ENCODE results near the gene ZC3H7B.
A peak's percentile ranks its signal among the peaks of the same experiment; 100 is the strongest.
"Not testable (repeated sequence)": the region's sequence is repeated elsewhere in the genome, so short reads cannot be mapped to it uniquely, and the experiment has no call there.

The ZC3H7B gene, protein sequence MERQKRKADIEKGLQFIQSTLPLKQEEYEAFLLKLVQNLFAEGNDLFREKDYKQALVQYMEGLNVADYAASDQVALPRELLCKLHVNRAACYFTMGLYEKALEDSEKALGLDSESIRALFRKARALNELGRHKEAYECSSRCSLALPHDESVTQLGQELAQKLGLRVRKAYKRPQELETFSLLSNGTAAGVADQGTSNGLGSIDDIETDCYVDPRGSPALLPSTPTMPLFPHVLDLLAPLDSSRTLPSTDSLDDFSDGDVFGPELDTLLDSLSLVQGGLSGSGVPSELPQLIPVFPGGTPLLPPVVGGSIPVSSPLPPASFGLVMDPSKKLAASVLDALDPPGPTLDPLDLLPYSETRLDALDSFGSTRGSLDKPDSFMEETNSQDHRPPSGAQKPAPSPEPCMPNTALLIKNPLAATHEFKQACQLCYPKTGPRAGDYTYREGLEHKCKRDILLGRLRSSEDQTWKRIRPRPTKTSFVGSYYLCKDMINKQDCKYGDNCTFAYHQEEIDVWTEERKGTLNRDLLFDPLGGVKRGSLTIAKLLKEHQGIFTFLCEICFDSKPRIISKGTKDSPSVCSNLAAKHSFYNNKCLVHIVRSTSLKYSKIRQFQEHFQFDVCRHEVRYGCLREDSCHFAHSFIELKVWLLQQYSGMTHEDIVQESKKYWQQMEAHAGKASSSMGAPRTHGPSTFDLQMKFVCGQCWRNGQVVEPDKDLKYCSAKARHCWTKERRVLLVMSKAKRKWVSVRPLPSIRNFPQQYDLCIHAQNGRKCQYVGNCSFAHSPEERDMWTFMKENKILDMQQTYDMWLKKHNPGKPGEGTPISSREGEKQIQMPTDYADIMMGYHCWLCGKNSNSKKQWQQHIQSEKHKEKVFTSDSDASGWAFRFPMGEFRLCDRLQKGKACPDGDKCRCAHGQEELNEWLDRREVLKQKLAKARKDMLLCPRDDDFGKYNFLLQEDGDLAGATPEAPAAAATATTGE

GRCh38 chr22:41301085-41302020, at the start of gene ZC3H7B:
Gene ZC3H7B, plus strand, starts transcription at chr22:41301525. Its CDS starts 19,136 bp downstream, at chr22:41320661.
- DNase-seq (ENCODE audit: low read depth, low spot score) = no peak
- peak within 1 kb of the TSS; percentile 73 for H3K27ac ChIP-seq

DNA sequence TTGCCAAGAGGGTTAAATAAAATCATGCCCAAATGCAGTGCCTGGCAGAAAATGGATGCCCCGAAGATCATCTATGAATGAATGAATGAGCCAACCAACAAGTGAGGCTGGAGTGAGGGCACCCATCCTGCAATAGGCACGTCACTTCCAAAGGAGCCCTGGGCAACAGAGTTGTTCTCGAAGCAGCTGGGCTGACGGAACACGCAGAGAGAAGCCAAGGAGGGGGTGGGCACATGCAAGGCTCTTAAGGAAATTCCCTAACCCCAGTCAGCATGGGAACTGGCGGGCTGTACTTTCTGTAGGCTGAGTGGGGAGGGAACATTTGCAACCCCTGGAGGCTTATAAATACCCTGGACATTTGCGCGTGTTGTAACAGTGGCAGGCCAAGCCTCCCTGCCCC, 49.0 kb upstream of the ZC3H7B start:
- H3K27ac ChIP-seq = no peak overlapping the region
- no peak for DNase-seq (ENCODE audit: low read depth, low spot score)

DNA sequence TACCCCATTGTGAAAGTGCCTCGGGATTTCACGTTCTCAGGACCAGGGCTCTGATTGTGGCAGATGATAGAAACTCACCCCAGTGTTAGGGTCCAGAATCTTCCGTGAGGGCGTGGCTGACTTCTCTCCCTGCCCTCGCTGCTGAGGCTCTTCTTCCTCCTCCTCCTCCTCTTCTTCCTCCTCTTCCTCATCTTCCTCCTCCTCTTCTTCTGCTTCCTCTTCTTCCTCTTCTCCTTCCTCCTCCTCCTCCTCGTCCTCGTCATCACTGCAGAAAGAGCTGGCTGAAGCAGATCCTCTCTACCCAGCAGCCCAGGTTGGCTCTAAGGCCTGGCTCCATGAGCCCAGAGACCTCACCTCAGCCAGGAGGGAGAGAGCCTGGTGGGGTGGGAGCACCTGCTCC, 47.1 kb upstream of the ZC3H7B start:
- DNase-seq (ENCODE audit: low read depth, low spot score) = no peak
- no peak overlapping the region for H3K27ac ChIP-seq

- peak; percentile 74 for DNase-seq (ENCODE audit: low read depth, low spot score)
These were observed 44.8 kb upstream of the ZC3H7B start for GRCh38 chr22:41256254-41257253.

DNA sequence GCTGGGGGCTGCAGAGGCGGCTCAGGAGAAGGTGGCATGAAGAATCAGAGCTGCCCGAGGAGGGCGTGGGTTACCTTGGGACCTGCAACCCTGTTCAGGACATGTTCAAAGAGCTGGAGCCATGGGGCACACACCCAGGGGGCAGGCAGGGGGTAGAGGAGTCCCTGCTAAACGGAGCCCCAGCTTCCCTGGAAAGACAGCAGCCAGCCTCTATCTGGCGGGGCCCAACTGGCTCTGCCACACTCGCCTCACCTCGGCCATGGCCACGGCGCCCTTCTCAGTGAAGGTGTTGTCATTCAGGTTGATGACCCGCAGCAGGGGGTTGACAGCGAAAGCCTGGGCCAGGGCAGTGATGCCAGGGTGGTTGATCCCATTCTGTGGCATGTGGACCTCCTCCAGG, 43.6 kb upstream of the ZC3H7B start:
- no peak overlapping the region for H3K27ac ChIP-seq
- DNase-seq (ENCODE audit: low read depth, low spot score) = no peak

More at GRCh38 chr22:41256254-41257253, 44.8 kb upstream of the ZC3H7B start:
- H3K27ac ChIP-seq = peak overlapping the region; percentile 61

DNA sequence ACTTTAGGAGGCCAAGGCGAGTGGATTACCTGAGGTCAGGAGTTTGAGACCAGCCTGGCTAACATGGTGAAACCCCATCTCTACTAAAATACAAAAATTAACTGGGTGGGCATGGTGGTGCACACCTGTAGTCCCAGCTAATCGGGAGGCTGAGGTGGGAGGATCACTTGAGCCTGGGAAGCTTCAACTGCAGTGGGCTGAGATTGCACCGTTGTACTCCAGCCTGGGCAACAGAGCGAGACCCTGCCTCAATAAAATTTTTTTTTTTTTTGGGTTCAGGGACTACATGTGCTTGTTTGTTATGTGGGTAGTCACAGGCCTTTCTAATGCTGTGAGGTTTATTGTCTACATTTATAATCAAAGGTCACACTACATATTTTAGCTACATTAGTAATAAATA, 41.6 kb upstream of the ZC3H7B start:
- H3K27ac ChIP-seq; DNase-seq (ENCODE audit: low read depth, low spot score): not testable (repeated sequence)

DNA sequence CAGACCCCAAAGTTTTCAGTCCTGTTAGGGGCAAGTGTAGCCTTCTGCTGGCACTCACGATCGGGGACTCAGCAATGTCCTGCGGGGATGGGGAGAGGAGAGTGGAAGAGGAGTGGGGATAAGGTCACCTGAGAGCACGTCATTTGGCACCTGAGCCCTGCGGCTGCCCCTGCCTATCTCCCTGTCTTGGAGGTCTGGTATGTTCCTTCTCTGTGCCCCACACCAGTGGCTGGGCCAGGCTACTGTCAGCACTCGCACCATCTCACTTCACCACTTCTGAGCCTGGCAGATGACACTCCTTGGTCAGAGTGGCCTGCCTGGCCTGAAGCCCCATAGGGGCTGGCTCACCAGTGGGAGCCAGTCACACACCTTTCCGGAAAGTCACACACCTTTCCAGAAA, 40.5 kb upstream of the ZC3H7B start:
- no peak for DNase-seq (ENCODE audit: low read depth, low spot score)
- H3K27ac ChIP-seq = no peak overlapping the region

- DNase-seq (ENCODE audit: low read depth, low spot score) = no peak
- H3K27ac ChIP-seq = no peak overlapping the region
These were observed 39.6 kb upstream of the ZC3H7B start for GRCh38 chr22:41261541-41262249.

DNA sequence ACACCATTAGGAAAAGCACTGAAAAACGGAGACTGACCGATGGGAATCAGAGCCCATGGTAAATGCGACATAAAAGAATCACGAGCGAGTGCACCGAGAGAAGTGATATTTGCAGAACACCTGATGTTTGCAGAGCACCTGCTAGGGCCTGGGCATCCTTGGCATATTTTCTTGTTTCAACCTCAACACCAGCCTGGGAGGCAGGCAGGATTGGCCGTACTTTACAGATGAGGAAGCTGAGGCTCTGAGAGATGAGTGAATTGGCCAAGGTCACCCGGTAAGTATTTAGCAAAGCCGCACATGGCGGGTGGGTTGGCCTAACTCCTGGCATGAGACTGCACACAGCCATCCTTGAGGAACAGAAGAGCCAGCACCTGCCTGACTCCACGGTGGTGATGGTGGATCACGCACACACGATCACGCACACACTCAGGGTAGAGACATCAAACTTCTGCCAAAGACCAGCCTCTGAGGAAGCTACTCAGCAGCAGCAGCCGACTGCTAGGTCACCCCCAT, 39.0 kb upstream of the ZC3H7B start:
- no peak for DNase-seq (ENCODE audit: low read depth, low spot score)
- no peak overlapping the region for H3K27ac ChIP-seq

- H3K27ac ChIP-seq = no peak overlapping the region
- DNase-seq (ENCODE audit: low read depth, low spot score) = no peak
These were observed 37.6 kb upstream of the ZC3H7B start for GRCh38 chr22:41263704-41264103.

DNA sequence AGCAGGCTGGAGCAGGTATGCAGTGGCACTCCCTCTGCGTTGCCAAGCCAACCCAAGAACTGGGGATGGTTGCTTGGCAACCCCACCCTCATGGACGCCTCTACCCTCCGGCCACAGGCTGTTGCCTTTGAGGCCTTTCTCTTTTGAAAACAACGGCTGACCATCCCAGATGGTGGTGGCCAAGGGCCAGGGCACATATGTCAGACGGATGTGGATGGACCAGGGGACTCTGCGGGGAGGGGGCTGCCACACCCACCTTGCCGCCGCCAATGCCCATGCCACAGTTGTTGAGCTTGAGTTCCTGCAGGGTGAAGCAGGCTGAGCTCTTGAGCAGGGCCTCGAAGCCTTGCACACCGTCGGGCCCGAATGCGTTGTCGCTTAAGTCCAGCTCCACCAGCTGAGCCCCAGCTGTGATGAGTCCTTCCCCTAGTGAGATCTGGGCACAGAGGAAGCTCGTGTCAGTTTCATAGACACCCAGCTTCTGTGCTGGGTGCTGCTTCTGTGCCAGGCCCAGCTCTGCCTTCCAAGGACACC, 36.9 kb upstream of the ZC3H7B start:
- H3K27ac ChIP-seq = no peak overlapping the region
- DNase-seq (ENCODE audit: low read depth, low spot score) = no peak

DNA sequence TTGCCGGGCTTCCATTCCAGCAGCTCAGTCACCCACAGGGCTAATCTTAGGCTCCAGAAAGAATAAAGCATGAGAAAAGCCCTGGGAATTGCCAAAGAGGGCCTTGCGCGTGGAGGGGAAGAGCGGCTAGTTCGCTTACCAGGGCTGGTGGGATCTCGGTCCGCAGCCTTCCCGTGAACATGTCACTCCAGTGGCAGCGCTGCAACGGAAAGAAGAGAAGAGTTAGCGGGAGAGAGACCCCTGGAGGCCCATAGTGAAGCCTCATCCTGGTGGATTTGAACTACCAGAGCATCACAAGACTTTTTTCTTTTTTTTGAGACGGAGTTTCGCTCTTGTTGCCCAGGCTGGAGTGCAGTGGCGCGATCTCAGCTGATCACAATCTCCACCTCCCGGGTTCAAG, 33.4 kb upstream of the ZC3H7B start:
- no peak overlapping the region for H3K27ac ChIP-seq
- DNase-seq (ENCODE audit: low read depth, low spot score) = no peak

DNA sequence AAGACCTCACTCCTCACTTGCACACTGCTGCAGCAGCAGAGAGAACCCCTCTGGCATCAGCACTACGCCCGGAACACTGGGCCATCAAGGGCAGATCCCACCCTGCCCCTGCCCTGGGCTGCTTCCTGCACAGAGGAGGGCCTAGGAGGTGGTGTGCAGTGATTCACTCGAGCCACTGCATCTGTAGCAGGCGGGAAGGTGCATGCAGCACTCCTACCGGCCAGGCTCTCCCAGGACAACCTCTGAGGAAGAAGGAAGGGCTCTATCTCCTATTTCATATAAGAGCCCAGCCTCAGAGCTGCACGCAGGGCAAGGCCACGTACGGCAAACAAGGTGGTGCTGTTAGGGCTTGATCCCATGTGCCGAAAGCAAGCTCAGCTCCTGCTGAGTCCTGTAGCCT, 29.5 kb upstream of the ZC3H7B start:
- DNase-seq (ENCODE audit: low read depth, low spot score) = no peak
- peak overlapping the region; percentile 14 for H3K27ac ChIP-seq

- DNase-seq (ENCODE audit: low read depth, low spot score) = no peak
- H3K27ac ChIP-seq = peak overlapping the region; percentile 14
These were observed 28.2 kb upstream of the ZC3H7B start for GRCh38 chr22:41273128-41273527.

DNA sequence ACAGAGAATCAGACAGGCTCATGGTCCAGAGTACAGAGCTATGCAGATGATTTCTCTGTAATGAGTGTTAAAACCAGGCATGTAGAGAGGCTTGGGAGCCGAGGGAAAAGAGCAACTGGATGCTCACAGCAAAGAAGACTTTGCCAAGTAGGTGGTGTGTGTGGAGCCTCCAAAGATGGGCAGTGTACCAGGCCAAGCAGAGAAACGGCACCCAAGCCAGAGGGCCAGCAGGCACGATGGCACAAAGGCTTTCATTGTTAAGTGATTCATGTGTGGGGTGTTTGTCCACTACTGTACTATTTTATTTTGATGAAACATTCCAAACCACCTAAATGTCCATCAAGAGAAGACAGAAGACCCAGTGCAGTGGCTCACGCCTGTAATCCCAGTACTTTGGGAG, 26.5 kb upstream of the ZC3H7B start:
- no peak overlapping the region for H3K27ac ChIP-seq
- DNase-seq (ENCODE audit: low read depth, low spot score) = no peak

GRCh38 chr22:41280065-41280464, 21.3 kb upstream of the ZC3H7B start:
- peak; percentile 98 for DNase-seq (ENCODE audit: low read depth, low spot score)
- H3K27ac ChIP-seq = peak overlapping the region; percentile 77

DNA sequence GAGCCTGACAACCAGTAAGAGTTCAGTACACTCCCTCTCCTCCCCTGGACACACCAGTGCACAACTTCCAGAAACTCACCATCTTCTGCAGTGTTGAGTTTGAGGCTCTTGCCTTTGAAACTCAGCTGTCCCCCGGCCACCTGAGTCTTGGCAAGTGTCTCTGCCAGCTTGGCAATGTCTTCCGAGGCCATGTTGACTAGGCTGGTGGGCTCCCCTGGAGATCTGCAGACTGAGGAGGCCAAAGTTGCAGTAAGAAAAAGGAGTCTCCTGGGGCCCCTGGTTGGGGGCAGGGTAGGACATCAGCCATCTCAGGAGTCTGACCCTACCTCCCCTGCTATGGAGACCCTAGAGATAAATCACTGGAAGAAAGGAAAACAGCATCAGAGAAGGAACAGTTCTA, 20.5 kb upstream of the ZC3H7B start:
- DNase-seq (ENCODE audit: low read depth, low spot score) = no peak
- H3K27ac ChIP-seq = peak overlapping the region; percentile 77

- peak overlapping the region; percentile 99 for H3K27ac ChIP-seq
These were observed 16.9 kb upstream of the ZC3H7B start for GRCh38 chr22:41284465-41284864.

More at GRCh38 chr22:41284465-41284864, 16.9 kb upstream of the ZC3H7B start:
- no peak for DNase-seq (ENCODE audit: low read depth, low spot score)
